ENCODE results near the gene IKBKG.
"Not testable (repeated sequence)": the region's sequence is repeated elsewhere in the genome, so short reads cannot be mapped to it uniquely, and the experiment has no call there.

Gene IKBKG

DNA sequence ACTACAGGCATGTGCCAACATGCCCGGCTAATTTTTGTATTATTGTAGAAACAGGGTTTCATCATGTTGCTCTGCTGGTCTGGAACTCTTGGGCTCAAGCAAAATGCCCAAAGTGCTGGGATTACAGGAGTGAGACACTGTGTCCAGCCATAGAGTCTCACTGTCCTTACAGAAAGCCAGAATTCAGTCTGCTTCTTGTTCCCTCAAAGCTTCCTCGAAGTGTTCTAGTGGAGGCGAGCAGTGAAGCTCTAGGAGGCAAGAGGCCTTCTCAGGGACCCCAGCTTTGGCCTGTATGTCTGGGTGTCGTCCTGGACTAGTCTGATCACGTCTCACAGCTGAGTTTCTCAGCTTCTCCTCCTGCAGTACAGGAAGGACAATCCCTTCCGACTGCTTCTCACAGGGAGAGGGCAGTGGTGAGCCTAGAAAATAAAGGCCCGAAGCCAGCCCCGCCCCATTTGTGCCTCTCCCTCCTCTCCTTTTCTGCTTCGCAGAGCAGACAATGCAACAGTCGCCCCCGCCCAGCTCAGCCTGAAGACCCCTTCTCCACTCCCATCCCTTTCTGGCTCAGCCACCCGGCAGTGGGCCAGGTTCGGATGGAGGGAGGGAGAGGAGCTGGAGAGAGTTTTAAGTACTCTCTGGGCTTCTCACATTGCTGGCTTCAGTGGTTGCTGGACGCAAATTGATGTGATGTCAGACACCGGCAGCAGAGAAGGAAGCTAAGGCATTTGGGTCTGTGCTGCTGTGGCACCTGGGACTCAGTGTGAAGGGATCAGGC, 20.3 kb upstream of the IKBKG start:
- DNase-seq, result peak; percentile 73

DNA sequence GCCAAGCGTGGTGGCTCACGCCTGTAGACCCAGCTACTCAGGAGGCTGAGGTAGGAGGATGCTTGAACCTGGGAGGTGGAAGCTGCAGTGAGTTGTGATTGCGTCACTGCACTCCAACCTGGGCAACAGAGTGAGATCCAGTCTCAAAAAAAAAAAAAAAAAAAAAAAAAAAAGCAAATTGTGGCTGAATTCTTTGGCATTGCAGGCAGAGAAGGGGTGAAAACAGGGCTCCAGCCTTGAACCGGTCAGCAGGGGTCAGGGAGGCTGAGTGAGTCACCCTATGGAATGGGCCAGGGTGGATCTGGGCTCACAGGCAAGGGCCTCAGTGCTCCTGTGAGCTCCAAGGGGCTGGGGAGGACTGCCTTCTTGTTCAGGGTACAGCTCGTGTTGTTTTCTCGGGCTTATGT, 18.2 kb upstream of the IKBKG start:
- DNase-seq, result no peak

DNA sequence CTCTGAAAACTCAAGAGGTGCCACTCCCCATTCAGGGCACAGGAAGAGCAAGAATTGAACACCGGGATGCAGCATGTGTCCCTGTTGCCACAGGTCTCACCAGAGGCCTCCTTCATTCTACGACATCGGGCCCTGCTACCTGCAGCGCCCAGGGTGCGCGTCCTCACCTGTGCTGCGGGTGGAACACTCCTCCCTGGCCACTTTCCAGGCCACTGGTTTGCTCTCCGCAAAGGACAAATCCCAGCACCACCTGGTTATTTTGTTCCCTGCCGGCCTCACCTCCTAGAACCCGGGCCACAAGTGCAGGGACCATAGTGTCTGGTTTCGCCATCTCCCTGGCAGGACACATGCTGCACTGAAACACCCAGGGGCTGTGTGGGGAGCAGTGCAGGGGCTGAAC, 17.1 kb upstream of the IKBKG start:
- no peak for DNase-seq

DNA sequence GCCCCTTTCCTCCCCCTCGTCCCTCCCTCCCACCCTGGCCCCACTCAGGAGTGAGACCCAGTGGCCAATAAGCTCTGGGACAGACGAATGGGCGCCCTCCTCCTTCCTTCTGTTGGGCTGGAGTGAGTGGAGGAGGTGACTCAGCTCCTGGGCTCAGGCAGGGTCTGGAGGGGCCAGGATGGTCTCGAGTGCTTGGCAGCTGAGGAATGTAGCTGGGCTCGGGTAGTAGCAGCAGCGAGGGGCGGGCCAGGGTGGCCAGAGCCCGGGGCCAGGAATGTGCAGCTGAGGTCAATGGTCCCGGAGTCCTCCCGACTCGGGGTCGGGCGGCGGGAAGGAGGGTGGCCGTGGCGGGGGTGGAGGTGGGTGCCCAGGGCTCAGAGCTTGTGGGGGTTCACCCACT, 15.8 kb upstream of the IKBKG start:
- DNase-seq, result no peak

DNA sequence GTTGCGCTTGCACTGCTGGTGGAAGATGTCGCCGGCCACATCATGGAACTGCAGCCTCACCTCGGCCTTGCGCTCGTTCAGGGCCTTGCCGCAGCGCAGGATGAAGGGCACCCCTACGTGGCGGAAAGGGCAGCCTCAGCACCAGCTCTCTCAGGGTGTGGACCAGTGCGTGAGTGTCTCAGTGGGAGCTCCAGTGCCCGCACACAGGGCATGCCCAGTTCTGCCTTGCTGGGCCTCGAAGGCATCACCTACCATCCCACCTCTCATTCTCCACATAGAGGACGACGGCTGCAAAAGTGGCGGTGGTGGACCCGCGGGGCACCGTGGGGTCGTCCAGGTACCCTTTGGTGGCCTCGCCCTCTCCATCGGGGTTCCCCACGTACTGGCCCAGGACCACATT, 14.7 kb upstream of the IKBKG start:
- no peak for DNase-seq

DNA sequence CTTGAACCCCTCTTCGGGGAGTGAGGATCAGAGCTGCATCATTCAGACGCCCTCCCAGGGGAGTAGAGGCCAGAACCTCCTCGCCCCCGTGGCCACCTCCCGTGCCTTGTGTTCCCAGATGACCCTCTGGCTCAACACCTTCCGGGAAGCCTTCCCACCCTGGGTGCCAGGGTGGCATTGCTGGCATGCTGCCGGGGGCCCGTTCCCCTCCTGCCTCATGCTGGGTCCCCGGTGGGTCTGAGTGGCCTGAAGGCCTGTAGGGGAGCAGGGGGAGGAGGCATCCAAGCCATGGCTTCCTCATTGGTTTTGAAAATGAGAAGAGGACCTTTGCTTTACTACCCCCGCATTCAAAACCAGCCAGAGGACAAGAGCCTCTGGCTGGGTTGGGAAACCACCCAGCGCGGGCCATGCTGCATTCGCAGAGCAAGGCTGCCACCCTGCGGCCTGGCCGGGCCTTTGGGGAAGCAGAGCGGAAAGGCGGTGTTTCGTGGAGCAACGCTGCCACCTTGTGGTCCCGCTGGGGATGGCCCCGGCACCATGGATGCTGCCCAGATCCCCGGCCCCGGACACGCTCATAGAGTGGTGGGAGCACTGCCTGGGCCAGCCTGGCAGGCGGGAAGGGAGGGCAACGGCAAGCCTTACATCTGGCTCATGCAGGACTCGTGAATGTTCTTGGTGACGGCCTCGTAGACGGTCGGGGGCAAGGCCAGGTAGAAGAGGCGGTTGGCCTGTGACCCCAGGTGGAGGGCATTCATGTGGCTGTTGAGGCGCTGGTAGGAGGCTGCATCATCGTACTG, 12.7 kb upstream of the IKBKG start:
- DNase-seq, result peak; percentile 90

DNA sequence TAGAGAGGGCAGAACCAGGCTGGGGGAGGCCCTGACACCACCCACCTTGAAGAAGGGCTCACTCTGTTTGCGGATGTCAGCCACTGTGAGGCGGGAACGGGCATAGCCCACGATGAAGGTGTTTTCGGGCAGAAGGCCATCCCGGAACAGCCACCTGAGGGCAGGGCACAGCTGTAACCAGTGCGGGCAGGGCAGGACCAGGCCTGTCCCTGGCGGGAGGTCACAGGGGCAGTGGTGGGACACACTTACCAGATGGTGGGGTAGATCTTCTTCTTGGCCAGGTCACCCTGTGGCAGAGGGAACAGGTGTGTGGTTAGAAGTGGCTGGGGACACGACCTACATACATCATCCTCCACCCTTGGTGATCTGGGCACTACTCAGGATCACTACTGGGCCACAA, 11.5 kb upstream of the IKBKG start:
- DNase-seq, result no peak

DNA sequence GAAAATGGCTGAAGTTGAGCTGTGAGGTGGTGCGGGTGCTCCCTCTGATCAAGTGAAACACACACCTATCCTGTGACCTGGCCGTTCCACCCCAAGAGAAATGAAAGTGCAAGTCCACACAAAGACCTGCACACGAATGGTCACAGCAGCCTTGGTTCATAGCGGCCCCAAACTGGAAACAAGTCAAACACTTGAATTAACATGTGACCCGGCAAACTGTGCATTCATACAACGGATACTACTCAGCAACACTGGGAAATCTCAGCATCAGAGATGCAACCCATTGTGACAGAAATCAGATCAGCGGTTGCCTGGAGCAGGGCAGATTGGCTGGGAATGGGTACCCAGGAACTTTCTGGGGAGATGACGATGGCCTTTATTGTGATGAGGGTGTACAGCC, 8.3 kb upstream of the IKBKG start:
- no peak for DNase-seq

DNA sequence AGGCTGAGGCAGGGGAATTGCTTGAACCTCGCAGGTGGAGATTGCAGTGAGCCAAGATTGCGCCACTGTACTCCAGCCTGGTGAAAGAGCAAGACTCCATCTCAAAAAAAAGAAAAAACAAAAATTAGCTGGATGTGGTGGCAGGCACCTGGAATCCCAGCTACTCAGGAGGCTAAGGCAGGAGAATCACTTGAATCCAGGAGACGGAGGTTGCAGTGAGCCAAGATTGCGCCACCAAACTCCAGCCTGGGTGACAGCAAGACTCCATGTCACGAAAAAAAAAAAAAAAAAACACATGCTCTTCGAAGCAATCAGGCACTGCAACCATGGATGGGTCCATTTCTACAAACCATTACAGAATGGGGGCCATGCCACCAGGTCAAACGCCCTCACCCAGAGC, 7.1 kb upstream of the IKBKG start:
- DNase-seq, result not testable (repeated sequence)

DNA sequence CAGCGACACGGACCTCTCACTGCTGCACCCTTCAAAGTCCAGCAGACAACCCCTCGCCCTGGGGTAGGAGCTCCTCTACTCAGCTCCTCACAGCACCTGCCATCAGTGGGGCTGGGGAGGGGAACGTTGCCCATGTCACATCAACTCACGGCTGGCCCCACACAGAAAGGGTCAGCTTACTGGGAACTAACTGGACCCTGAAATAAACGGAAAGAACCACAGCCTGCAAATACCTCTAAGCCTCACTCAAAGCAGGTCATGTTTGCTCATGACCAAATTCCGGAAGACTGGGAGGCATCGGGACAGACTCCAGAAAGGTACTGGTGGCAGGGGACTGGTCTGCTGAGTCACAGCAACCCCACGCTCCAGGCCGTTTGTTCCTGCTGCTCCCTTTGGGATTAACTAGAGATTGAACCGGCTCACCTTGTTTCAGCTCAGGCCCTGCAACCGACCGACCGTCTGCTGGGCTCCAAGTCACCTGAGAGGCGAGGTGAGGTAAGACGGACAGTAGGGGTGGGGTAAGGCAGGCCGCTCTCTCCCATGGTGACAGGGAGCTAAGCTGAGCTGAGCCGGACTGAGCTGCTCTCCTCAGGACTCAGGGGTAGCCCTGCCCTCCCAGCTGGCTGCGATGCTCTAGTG, 6.4 kb upstream of the IKBKG start:
- no peak for DNase-seq

DNA sequence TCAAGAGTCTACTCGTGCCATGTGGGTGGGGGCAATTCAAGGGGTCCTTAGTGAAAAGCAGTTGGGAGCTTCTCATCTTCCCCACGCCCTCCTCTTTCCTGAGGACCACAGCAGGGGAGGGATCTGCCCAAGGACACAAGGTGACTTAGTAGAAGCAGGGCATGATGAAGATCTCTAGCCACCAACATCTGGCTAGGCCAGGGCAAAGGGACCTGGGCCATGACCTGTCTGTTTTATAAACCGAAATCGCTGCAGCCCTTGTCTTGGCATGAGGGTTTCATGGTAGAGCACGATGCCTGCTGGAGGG, 5.9 kb upstream of the IKBKG start:
- DNase-seq, result no peak

DNA sequence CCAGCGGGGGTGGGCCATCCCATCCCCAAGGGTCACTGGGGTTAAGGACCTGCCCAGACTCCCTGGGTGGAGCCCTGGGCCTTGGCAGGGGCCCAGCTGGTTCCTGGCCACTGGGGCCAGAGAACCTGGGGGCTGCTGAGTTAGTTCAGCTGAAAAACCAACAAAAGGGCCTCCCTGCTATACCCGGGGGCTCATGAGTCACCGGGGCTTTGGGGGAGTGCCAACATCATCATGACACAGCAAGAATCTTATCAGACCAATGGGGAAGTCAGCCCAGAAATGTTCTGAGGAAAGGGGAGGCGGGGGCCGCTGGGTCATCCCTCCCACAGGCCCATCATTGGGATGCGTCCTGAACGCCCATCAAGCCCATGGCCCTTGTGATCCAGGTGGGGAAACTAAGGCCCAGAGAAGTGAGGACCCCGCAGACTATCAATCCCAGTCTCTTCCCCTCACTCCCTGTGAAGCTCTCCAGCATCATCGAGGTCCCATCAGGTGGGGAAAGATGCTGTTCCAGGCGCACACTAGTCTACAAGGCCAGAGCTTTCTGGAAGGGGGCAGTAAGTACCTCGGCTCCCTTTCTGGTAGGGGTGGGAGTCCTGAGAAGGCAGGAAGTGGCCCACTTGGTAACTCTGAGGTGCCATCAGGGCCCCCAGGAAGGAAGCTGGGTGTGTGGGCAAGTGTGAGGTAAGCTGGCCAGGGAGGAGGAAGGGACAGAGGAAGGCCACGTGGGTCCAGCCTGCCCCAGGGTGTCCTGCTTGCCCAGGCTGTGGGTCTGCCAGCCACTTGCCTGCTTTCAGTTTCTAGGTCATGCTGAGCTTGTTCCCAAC, 5.3 kb upstream of the IKBKG start:
- DNase-seq, result peak; percentile 63

DNA sequence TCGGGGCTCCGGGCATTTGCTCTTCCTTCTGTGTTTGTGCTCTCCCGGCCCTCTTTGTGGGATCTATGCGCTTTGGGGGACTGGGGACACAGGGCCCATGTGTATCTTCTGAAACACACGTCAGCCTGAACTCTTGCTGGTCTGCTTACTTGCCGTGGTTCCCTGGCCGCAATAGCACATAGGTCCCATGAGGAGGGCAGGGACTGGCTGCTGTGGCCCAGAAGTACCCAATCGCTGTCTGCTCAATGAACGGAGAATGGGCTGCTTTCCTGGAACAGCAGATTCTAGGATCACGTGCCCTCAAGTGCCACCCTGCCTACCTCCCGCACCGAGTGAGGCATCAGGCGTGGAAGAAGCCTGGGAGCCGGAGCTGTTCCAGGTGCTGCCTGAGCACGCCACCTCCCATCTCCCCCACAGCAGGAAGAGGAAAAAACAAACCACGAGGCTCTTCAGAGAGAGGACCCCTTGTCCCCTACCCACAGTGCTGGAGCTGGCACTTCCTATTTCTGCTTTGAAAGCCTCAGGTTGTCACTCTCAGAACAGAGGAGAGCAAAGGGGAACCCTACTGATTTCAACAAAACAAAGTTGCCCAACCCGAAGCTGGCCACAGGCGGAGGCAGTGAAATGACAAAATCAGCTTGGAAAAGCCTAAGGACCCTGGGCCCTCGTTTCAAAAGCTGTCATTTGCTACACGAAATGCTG, 4.5 kb upstream of the IKBKG start:
- DNase-seq, result peak; percentile 45

DNA sequence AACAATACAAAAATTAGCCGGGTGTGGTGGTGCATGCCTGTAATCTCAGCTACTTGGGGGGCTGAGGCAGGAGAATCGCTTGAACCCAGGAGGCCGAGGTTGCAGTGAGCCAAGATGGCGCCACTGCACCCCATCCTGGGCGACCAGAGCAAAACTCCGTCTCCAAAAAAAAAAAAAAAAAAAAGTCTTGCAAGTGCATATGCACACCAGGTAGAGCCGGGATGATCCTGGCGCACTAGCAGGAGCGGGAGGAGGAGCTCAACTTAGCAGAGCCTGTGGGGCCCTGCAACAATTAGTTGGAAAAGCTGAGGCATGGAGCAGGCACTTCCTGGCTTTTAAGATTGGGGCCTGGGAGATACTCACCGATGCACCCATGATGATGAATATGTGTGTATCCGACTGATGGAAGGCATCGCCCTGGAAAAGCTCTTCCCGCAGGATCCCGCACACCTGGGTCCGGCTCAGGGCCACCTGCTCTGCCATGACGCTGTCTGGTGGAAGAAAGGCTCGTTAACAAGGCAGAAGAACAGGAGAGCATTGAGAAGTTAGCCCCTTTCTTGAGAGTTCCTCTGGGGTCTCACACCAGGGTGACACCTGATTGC, 1.6 kb upstream of the IKBKG start:
- DNase-seq, result no peak

DNA sequence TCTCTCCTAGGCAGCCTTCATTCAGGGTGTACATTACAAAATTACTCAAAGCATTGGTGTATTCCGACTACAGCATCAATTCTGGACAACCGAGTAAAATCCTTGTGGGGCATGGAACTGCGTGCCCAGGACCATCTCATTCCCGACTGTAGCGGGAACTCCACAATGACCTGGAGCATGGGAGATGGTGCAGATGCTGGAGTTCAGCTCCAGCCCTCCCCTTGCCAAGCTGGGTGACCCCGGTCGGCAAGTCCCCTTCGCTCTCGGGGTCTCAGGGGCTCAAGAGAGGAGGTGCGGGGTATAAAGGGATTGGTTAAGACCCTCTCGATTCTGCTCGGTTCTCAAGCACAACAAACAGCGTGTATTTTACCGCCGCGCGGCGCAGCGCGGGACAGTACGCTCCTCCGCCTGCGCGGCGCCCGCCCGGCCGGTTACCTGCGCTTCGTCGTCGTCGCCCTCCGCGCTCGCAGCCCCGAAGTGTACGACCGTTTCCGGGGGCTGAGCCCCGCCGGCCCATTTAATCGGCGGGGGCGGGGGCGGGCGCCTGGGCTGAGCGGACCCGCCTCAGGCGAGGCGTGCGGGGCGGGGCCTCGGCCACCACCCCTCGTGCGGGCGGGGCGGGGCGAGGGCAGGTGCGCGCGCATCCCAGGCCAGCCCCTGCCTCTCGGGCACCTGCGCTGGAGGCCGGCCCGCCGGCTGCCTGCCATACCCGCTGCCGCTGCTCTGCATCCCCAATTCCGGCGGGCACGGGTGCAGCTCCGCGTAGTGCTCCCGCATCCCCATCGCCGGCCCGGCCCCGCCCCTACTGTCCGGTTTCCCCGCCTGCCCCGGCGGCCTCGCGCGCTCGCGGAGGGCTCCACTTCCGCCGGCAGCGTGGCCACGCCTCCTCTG, 821 bp upstream of the IKBKG start, which contains the start of gene G6PD:
G6PD (minus strand) TSS at position 493 of the 891 bp plus-strand sequence. CDS start 691 bp downstream, outside the sequence.
- peak; percentile 82 for DNase-seq

DNA sequence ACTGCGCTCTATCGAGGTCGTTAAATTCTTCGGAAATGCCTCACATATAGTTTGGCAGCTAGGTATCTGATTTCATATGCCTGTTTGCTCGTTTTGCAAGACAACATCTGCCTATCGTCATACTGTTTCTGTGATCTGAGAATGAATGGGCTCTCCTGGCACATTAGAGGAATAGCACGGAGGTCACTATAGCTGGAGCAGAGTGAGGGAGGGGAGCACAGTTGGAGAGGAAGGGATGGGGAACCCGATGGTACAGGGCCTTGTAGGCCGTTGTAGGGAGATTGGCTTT, 552 bp downstream of the IKBKG start:
- no peak for DNase-seq

DNA sequence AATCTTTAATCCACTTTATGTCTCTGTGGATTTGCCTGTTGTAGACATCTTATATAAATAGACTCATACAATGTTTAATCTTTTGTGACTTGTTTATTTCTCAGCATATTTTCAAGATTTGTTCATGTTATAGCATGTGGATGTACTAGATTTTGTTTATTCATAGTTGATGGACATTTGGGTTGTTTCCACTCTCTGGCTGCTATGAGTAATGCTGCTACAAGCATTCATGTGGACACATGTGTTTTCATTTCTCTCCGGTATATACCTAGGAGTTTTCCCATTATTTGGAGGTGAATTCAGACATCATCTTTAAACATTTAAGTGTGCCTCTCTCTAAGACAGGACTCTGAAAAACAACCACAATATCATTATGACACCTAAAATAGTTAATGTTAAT, 2.3 kb downstream of the IKBKG start:
- no peak for DNase-seq

DNA sequence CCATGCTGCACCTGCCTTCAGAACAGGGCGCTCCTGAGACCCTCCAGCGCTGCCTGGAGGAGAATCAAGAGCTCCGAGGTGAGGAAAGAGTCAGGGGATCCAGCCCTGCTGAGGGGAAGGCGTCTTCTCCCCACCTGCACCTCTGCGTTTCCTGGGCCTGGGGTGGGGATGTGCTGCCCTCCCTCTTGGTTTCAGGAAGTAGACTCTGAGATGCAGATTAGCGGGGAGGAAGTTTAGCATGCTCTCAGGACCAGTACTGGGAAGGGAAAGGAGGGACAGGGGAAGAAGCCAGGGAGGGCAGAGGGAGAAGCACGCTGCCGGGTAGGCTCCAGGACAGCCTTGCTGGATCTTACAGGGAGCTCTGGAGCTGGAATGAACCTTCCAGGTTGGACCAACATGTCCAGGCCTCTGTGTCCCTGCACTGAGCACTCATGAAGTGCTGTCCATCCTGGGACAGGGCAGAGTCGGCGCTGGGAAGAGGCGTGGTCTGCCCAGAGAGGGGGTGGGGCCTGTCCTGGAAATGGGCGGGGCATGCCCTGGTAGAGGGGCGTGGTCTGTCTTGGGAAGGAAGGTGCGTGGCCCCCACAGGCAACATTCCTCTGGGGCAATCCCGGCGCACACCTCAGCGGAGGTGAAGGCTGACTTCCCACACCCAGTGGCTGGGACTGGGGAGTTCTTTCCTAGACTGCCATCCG, 4.8 kb downstream of the IKBKG start:
- DNase-seq, result not testable (repeated sequence)

DNA sequence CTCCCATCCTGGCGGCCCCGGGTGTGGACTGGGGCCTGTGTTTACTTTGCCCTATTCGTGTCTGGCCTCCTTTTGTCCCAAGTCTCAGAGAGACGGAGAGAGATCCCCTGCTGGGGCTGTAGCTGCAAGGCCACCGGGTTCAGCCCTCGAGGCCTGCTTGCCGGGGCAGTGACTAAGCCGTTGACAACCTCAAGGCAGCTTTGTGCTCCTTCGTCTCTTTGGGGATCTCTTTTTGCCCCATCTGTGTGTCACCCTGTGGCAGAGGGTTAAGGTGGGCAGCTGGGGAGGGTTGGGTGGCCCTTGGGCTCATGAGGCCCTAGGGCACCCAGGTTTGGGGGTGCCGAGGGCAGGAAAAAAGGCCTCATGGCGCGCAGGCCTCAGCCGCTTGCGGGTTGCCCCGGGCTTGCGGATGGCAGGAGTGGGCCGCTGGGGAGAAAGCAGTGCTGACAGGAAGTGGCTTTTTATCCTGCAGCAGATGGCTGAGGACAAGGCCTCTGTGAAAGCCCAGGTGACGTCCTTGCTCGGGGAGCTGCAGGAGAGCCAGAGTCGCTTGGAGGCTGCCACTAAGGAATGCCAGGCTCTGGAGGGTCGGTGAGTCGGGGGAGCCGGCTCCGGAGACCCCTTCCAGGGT, 10.8 kb downstream of the IKBKG start:
- not testable (repeated sequence) for DNase-seq

DNA sequence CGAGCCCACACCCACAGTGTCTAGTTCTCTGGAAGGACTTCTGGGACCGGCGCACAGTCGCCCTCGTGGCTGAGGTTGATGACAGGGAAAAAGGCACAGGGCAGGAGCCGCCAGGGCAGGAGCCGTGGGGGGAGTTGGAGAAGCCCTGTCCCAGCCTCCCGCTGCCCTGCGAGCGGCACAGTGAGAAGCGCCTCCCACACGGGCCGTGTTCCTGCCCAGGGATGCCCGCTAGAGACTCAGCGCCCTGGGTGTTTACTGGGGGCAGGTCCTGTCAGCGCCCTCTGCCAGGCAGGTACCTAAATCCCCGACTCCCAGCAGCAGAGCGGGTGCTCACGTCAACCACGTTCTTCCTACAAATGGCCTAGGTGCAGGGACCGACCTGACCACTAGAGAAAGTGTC, 11.5 kb downstream of the IKBKG start:
- not testable (repeated sequence) for DNase-seq
